ENCODE measurements around the gene JPH4.

JPH4 gene

GRCh38 chr14:23579739-23580138 lies 1.1 kb upstream of the JPH4 start:
- H3K4me3 ChIP-seq (ENCODE audit: low read depth, low read length): no peak overlapping the region
- no peak for DNase-seq (ENCODE audit: low read depth)
- TF ChIP-seq CTCF (IDR thresholded peaks at IDR 0.05; ENCODE audit: low read depth, low read length, missing control alignments): no peak

GRCh38 chr14:23579311-23579630 lies 681 bp upstream of the JPH4 start:
- no peak for TF ChIP-seq CTCF (IDR thresholded peaks at IDR 0.05; ENCODE audit: low read depth, low read length, missing control alignments)
- no peak for DNase-seq (ENCODE audit: low read depth)
- no peak overlapping the region for H3K4me3 ChIP-seq (ENCODE audit: low read depth, low read length)

- DNase-seq (ENCODE audit: low read depth): no peak
- H3K4me3 ChIP-seq (ENCODE audit: low read depth, low read length): peak overlapping the region; percentile 25; the same call in 1 of the 2 replicates
- no peak for TF ChIP-seq CTCF (IDR thresholded peaks at IDR 0.05; ENCODE audit: low read depth, low read length, missing control alignments)
These were observed 739 bp downstream of the JPH4 start for GRCh38 chr14:23577710-23578392.

- no peak for DNase-seq (ENCODE audit: low read depth)
- no peak for TF ChIP-seq CTCF (IDR thresholded peaks at IDR 0.05; ENCODE audit: low read depth, low read length, missing control alignments)
- no peak overlapping the region; the same call in 1 of the 2 replicates for H3K4me3 ChIP-seq (ENCODE audit: low read depth, low read length)
These were observed 1.4 kb downstream of the JPH4 start for GRCh38 chr14:23577004-23577681.

GRCh38 chr14:23573384-23574015 lies 5.1 kb downstream of the JPH4 start:
- H3K4me3 ChIP-seq (ENCODE audit: low read depth, low read length): no peak overlapping the region
- no peak for DNase-seq (ENCODE audit: low read depth)
- TF ChIP-seq CTCF (IDR thresholded peaks at IDR 0.05; ENCODE audit: low read depth, low read length, missing control alignments): no peak

- no peak overlapping the region for H3K4me3 ChIP-seq (ENCODE audit: low read depth, low read length)
- TF ChIP-seq CTCF (IDR thresholded peaks at IDR 0.05; ENCODE audit: low read depth, low read length, missing control alignments): no peak
- DNase-seq (ENCODE audit: low read depth): no peak
These were observed 5.8 kb downstream of the JPH4 start for GRCh38 chr14:23572836-23573235.

Measured in GM12864 (cell line).